Keratinocyte (primary cell): ENCODE measurements around the gene KMT2D.

Experiments
- CTCF ChIP-seq, 3 experiments: IDR thresholded peaks in 1 of 3; conservative IDR thresholded peaks in 1 of 3; optimal IDR thresholded peaks in 1 of 3; 2 replicates in 2 of 3; 3 replicates in 1 of 3; pipeline versions ENCODE3 to v1.5.1; 2011; ENCODE audit warnings: low read length in 3 of 3, mild to moderate bottlenecking in 3 of 3, moderate library complexity in 2 of 3, control low read depth in 1 of 3, inconsistent platforms in 1 of 3; ENCODE audit not compliant: insufficient read depth in 2 of 3; ENCODE audit errors: extremely low read depth in 1 of 3
- EZH2 ChIP-seq: IDR thresholded peaks from one replicate; pipeline ENCODE4 v1.6.1; 2012; ENCODE audit warnings: inconsistent platforms, mild to moderate bottlenecking, low read length, moderate library complexity

GRCh38 chr12:49055978-49056754, 4.4 kb downstream of the KMT2D start:
- TF ChIP-seq CTCF (optimal IDR thresholded peaks at IDR 0.05 in 1 of 3, IDR thresholded peaks at IDR 0.05 in 1 of 3, conservative IDR thresholded peaks at IDR 0.05 in 1 of 3; ENCODE audit: extremely low read depth in 1 of 3, insufficient read depth in 2 of 3, low read length in 3 of 3) = no peak
- TF ChIP-seq EZH2 = no peak
